ENCODE measurements around the gene ARSK.

Gene ARSK

GRCh38 chr5:95620030-95620869 lies 65.3 kb downstream of the ARSK start, which contains the start of gene GPR150:
Gene GPR150 (plus strand): TSS chr5:95620087. CDS start chr5:95620276, 189 bp downstream.
- Histone ChIP-seq H3K9me3 (ENCODE audit: low read length) (no peaks in the 10 kb centered on the region), H3K4me2 (ENCODE audit: low read length) (peak within 1 kb of the TSS; percentile 90)
- TF ChIP-seq CTCF (IDR thresholded peaks at IDR 0.05; ENCODE audit: low read length), result no peak
- TF ChIP-seq EZH2 (IDR thresholded peaks at IDR 0.05; ENCODE audit: borderline replicate concordance, low read length), result no peak

GRCh38 chr5:95620870-95621838 lies 66.3 kb downstream of the ARSK start:
- H2AFZ ChIP-seq (ENCODE audit: low read length), result no peak overlapping the region
- peak overlapping the region; percentile 45; the same call in 1 of the 2 replicates for H3K9ac ChIP-seq (ENCODE audit: low read length)
- H3K9me2 ChIP-seq (ENCODE audit: low read depth, low read length), result no peaks in the 10 kb centered on the region
- H3K79me2 ChIP-seq (ENCODE audit: insufficient read depth, low read length), result no peaks in the 10 kb centered on the region
- H3K4me2 ChIP-seq (ENCODE audit: low read length), result peak overlapping the region; percentile 90
- no peak overlapping the region for H3K27ac ChIP-seq (ENCODE audit: low read depth, low read length, poor library complexity, severe bottlenecking)
- no peaks in the 10 kb centered on the region for H4K20me1 ChIP-seq (ENCODE audit: insufficient read depth, low read length)
- no peaks in the 10 kb centered on the region for H3K36me3 ChIP-seq (ENCODE audit: insufficient read depth, low read length)
- 0 out of 2 replicates have a peak, but pooled peaks cover 2% of the 10 kb centered on the region for H3K27me3 ChIP-seq (ENCODE audit: insufficient read depth, low read length)
- H3K4me1 ChIP-seq (ENCODE audit: insufficient read depth, low read length, severe bottlenecking), result peaks cover 20% of the 10 kb centered on the region
- peaks cover 4% of the 10 kb centered on the region; the same call in 1 of the 2 replicates for H3F3A ChIP-seq (ENCODE audit: insufficient read depth, low read length)
- H3K4me3 ChIP-seq (ENCODE audit: low read depth, low read length, poor library complexity, severe bottlenecking), result peak overlapping the region; percentile 64
- no peak for TF ChIP-seq EZH2 (IDR thresholded peaks at IDR 0.05; ENCODE audit: borderline replicate concordance, low read length)
- no peak for TF ChIP-seq CTCF (IDR thresholded peaks at IDR 0.05; ENCODE audit: low read length)
- H3K9me3 ChIP-seq (ENCODE audit: low read length), result no peaks in the 10 kb centered on the region

More at GRCh38 chr5:95620030-95620869, 65.3 kb downstream of the ARSK start, which contains the start of gene GPR150:
- 0 out of 2 replicates have a peak, but pooled peaks cover 2% of the 10 kb centered on the region for H3K27me3 ChIP-seq (ENCODE audit: insufficient read depth, low read length)
- 0 out of 2 replicates have a peak within 1 kb of the TSS, but pooled peaks have one; percentile 20 for H2AFZ ChIP-seq (ENCODE audit: low read length)
- H3K9ac ChIP-seq (ENCODE audit: low read length), result peak within 1 kb of the TSS; percentile 54; the same call in 1 of the 2 replicates
- no peak within 1 kb of the TSS for H3K27ac ChIP-seq (ENCODE audit: low read depth, low read length, poor library complexity, severe bottlenecking)
- H4K20me1 ChIP-seq (ENCODE audit: insufficient read depth, low read length), result no peaks in the 10 kb centered on the region
- peak within 1 kb of the TSS; percentile 64 for H3K4me3 ChIP-seq (ENCODE audit: low read depth, low read length, poor library complexity, severe bottlenecking)
- H3K79me2 ChIP-seq (ENCODE audit: insufficient read depth, low read length), result no peaks in the 10 kb centered on the region
- peaks cover 4% of the 10 kb centered on the region; the same call in 1 of the 2 replicates for H3F3A ChIP-seq (ENCODE audit: insufficient read depth, low read length)
- no peaks in the 10 kb centered on the region for H3K36me3 ChIP-seq (ENCODE audit: insufficient read depth, low read length)
- no peaks in the 10 kb centered on the region for H3K9me2 ChIP-seq (ENCODE audit: low read depth, low read length)
- H3K4me1 ChIP-seq (ENCODE audit: insufficient read depth, low read length, severe bottlenecking), result peaks cover 20% of the 10 kb centered on the region

Measured in OCI-LY1 (cell line).